Mucosa of descending colon (tissue), 3 donors: Measurements from ENCODE around the gene CRISPLD2. TPM values are rescaled to one million over a fixed set of nuclear protein-coding genes. Genes with fewer than 3 reads are reported as not detected.
"Not testable (repeated sequence)": the region's sequence is repeated elsewhere in the genome, so short reads cannot be mapped to it uniquely, and the experiment has no call there.

ENCODE experiments used
- ATAC-seq: fragments of 200-7000 bp; cut with Tn5 transposase; one replicate; pipeline ENCODE4 v1.9.1; 2020; ENCODE audit warnings: mild to moderate bottlenecking, moderate library complexity
- DNase-seq, 3 donors: peaks; one replicate each; pipeline ENCODE4 v3.0.0-alpha.2; 2020
- H3K36me3 ChIP-seq: fragments of 200-600 bp; one replicate; pipeline ENCODE4 v1.8.0; 2021; ENCODE audit warnings: low read depth, mild to moderate bottlenecking
- H3K4me1 ChIP-seq: fragments of 200-600 bp; one replicate; pipeline ENCODE4 v1.8.0; 2021; ENCODE audit warnings: low read depth, mild to moderate bottlenecking
- H3K4me3 ChIP-seq: fragments of 200-600 bp; one replicate; pipeline ENCODE4 v1.8.0; 2021; ENCODE audit warnings: mild to moderate bottlenecking
- H3K9me3 ChIP-seq: fragments of 200-600 bp; one replicate; pipeline ENCODE4 v1.8.0; 2021; ENCODE audit warnings: mild to moderate bottlenecking
- intact Hi-C, 2 donors: fragments of 100-400 bp; cut with DNase I in 1 of 2; cut with micrococcal nuclease in 1 of 2; formaldehyde crosslinking; loops; one replicate each; pipeline versions ENCODE4 v1.11.0 to v1.11.1; 2022; cut with DNase I, micrococcal nuclease
- total RNA-seq, 3 donors: library from RNA; stranded (reverse); fragmentation: NEBNext Ultra II Directional in 2 of 3; extraction: Animal tissue kit (Norgen Biotek cat#: 25700) in 2 of 3; gene quantifications; one replicate each; pipeline versions ENCODE4 v1.2.1 to v1.2.4, GENCODE V29; 2021 to 2023
- TF ChIP-seq, protein P1 (sequence below): fragments of 200-600 bp; IDR thresholded peaks from one replicate; pipeline ENCODE4 v1.8.0; 2022; ENCODE audit warnings: antibody characterized with exemption, mild to moderate bottlenecking
- donor health status: DM: no; HTN: no; CAD: no; lungs with moderate emphysema.
- donor health status: DM: no; HTN: no; CAD: no.
- donor health status: DM: no; HTN: yes; CAD: no.

CRISPLD2 gene
- total RNA-seq, 3 donors from 2014 or later = 10.5 to 114 (median 38.7) TPM

DNA sequence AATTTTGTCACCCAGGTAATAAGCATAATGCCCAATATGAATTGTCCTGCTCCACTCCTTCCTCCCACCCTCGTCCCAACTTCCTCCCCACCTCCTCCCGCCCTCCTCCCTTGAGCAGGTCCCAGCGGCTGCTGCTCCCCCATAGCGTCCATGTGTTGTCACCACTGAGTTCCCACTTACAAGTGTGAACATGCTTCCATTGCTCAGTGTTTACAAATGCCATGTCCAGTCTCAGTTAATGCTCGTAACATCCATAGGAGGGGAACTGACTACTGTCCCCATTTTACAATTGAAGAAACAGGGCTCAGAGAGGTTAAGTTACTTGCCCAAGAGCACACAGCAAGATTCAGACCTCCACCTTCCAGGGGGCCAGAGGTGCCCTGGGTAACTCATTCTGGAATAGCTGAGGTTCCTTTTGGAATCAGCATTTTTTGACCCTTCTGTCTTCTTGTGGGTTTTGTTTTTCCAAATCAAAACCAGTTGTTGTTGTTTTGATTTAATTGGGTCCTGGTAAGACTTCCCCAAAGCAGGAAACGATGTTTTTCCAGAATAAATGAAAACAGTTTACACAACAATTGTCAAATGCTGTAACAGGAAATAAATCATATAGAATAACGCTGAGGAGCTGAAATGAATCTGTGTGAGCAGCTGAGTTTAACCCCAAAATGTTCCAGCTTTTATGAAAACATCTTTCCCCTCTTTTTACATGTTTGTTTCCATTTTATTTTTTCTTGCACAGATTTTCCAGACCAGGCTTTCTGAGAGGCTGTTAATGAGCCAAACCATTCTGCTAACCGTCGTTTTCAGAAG lies 117.6 kb downstream of the CRISPLD2 start:
- intact Hi-C loops = no loop called here
- TF ChIP-seq, protein P1, sequence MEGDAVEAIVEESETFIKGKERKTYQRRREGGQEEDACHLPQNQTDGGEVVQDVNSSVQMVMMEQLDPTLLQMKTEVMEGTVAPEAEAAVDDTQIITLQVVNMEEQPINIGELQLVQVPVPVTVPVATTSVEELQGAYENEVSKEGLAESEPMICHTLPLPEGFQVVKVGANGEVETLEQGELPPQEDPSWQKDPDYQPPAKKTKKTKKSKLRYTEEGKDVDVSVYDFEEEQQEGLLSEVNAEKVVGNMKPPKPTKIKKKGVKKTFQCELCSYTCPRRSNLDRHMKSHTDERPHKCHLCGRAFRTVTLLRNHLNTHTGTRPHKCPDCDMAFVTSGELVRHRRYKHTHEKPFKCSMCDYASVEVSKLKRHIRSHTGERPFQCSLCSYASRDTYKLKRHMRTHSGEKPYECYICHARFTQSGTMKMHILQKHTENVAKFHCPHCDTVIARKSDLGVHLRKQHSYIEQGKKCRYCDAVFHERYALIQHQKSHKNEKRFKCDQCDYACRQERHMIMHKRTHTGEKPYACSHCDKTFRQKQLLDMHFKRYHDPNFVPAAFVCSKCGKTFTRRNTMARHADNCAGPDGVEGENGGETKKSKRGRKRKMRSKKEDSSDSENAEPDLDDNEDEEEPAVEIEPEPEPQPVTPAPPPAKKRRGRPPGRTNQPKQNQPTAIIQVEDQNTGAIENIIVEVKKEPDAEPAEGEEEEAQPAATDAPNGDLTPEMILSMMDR = no peak
- no peak for ATAC-seq
- no peaks in the 10 kb centered on the region for H3K9me3 ChIP-seq
- no peak overlapping the region for H3K4me3 ChIP-seq
- H3K4me1 ChIP-seq = no peaks in the 10 kb centered on the region
- H3K36me3 ChIP-seq = no peaks in the 10 kb centered on the region
- DNase-seq = no peak

DNA sequence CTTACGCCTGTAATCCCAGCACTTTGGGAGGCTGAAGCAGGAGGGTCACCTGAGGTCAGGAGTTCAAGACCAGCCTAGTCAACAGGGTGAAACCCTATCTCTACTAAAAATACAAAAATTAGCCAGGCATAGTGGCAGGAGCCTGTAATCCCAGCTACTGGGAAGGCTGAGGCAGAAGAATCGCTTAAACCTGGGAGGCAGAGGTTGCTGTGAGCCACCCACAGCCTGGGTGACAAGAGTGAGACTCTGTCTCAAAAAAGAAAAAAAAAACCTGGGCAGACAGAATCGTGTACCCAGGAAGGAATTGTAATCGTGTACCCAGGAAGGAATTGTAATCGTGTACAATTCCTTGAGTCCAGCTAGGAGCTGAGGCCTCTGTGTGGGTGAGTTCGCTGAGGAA lies 118.8 kb downstream of the CRISPLD2 start:
- ATAC-seq, DNase-seq, H3K4me3 ChIP-seq, intact Hi-C loops, H3K4me1 ChIP-seq, H3K36me3 ChIP-seq, H3K9me3 ChIP-seq: not testable (repeated sequence)

DNA sequence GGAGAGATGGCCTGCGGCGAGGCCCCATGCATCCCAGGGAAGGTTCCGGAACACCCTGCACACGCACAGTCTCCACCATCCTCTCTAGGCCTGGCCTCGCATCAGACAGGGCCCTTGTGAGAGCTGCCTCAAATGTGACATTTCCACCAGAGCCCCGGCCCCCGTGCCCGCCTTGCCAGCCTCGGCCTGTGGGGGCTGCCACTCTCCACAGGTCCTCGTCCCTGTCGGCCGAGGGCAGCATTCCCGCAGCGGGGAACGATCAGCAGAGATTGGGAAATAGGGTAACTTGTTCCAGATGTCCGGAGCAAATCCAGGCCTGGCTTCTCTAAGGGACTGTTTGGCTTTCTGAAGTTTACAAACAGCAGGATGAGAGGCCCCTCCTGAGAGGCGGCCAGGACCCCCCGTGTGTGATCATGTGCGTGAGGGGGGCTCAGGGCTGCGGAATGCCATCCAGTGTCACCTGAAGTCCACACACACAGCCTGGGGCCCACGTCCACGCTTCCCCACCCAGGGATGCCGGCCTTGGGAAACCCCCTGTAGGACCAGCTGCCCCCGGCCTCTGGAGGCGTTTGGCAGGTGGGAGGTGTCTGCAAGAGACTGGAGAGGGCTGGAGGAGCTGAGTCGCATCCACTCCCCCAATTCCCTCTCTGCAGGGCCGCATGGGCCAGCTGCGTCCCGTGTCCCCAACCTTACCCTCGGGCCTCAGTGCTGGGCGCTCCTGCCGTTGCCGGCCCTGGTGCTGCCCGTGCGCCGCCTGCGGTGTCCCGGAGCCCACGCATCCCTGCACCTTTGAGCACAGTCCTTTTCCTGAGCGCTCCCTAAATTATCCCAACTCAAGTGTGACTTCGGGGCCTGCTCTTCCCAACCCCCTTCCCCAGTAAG lies 121.1 kb downstream of the CRISPLD2 start:
- intact Hi-C loops = no loop called here
- H3K4me3 ChIP-seq = no peak overlapping the region
- H3K4me1 ChIP-seq = no peaks in the 10 kb centered on the region
- H3K36me3 ChIP-seq = no peaks in the 10 kb centered on the region
- H3K9me3 ChIP-seq = no peaks in the 10 kb centered on the region
- TF ChIP-seq, protein P1 = no peak
- no peak for DNase-seq
- peak; percentile 20 for ATAC-seq

DNA sequence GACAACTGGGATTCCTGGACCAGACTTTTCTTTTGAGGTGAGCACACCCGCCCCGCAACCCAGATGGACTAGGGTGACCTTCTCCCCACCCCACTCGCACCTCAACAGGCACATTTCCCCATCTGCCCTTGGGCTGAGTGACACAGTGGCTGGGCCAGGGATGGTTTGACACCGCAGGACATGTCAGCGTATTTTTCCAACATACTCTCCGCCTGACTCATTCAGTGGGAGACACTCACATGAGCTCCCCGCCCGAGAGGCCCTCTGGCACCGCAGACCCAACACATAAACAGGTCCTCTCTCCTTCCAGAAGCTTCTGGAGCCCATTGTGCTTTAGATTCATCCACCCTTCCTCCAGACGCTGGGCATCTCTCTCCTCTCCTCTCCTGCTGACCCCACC lies 122.1 kb downstream of the CRISPLD2 start:
- intact Hi-C loops = no loop called here
- H3K4me1 ChIP-seq = no peaks in the 10 kb centered on the region
- H3K9me3 ChIP-seq = no peaks in the 10 kb centered on the region
- H3K36me3 ChIP-seq = no peaks in the 10 kb centered on the region
- DNase-seq (no peak), ATAC-seq (no peak)
- no peak overlapping the region for H3K4me3 ChIP-seq
- TF ChIP-seq, protein P1 = no peak

DNA sequence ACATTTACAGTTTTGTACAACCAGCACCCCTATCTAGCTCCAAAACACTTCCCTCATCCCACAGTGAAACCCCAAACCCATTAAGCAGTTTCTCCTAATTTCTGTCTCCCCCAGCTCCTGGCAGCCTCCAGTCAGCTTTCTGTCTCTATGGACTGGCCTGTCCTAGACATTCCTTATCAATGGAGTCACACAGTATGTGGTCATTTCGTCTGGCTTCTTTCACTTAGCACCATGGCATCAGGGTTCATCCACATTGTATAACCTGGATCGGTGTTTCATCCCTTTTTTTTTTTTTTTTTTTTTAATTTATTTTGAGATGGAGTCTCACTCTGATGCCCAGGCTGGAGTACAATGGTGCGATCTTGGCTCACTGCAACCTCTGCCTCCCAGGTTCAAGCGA lies 123.0 kb downstream of the CRISPLD2 start:
- no peak for ATAC-seq
- no peak for DNase-seq
- TF ChIP-seq, protein P1 = no peak
- Histone ChIP-seq H3K9me3 (no peaks in the 10 kb centered on the region), H3K4me1 (peaks cover 3% of the 10 kb centered on the region), H3K4me3 (no peak overlapping the region), H3K36me3 (no peaks in the 10 kb centered on the region)
- intact Hi-C loops = no loop called here

DNA sequence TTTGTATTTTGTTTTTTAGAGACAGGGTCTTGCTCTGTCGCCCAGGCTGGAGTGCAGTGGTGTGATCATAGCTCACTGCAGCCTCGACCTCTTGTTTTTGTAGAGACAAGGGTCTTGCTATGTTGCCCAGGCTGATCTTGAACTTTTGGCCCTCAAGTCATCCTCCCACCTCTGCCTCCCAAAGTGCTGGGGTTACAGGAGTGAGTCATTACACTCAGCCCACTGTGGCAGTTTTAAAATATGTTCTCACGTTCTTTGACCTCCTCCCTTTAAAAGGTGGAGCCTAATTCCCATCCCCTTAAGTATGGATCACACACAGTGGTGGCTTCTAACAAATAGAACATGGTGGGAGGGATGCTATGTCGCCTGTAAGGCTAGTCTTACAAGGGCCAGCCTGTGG lies 123.8 kb downstream of the CRISPLD2 start:
- DNase-seq (no peak), ATAC-seq (no peak)
- Histone ChIP-seq H3K4me1 (peaks cover 7% of the 10 kb centered on the region), H3K4me3 (no peak overlapping the region), H3K36me3 (no peaks in the 10 kb centered on the region), H3K9me3 (no peaks in the 10 kb centered on the region)
- TF ChIP-seq, protein P1 = no peak
- intact Hi-C loops = no loop called here
